ENCODE results near the gene CYLC2.

Gene CYLC2

GRCh38 chr9:102995033-102995432, at the start of gene CYLC2:
TSS of gene CYLC2 (plus strand) at chr9:102995333. CDS start at chr9:102995381, 48 bp downstream.
- TF ChIP-seq CTCF (IDR thresholded peaks at IDR 0.05): no peak
- Histone ChIP-seq H3K4me3 (no peak within 1 kb of the TSS), H3K27ac (no peak within 1 kb of the TSS)
- no peak for DNase-seq (ENCODE audit: low spot score)

- Histone ChIP-seq H3K27ac (no peak overlapping the region), H3K4me3 (no peak overlapping the region)
- no peak for TF ChIP-seq CTCF (IDR thresholded peaks at IDR 0.05)
- DNase-seq (ENCODE audit: low spot score): no peak
Observed at GRCh38 chr9:102950346-102950745, 44.8 kb upstream of the CYLC2 start.

DNA sequence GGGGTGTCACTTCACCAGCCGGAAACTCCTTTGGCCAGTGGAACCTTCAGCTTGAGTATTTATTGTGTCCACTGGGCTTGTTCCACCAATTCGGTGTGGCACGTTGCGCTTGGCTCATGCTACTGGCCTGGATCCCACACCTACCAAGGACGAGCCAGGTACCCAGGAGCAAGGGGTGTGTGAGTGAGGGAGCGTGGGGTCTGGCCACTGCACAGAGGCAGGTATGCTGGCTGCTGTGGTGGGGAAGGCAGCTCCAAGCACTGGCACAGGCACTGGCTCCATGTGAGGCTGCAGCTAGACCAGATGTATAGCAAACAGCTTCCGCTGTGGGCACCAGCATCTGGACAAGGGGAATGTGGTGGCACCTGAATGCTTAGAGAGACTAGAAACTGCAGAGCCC, 28.1 kb upstream of the CYLC2 start:
- Histone ChIP-seq H3K27ac (no peak overlapping the region), H3K4me3 (no peak overlapping the region)
- no peak for TF ChIP-seq CTCF (IDR thresholded peaks at IDR 0.05)
- DNase-seq (ENCODE audit: low spot score): no peak

DNA sequence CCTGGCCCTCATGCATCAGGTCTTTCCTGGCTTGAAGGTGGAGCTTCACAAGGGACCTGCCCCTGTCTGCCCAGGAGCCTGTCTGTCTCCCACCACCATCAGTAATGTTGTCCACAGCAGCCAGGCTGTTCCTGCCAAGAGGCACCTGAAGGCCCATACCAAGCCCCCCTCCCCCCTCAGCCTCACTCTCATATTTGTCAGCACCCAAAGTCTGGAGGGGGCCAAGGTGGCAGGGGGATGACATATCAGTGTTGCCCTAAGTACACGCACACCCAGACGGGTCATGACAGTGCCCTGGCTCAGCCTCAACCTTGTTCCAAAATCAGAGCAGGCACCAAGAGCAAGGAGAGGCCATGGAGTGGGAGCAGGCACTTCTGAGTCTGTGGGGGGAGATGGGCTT, 27.2 kb upstream of the CYLC2 start:
- DNase-seq (ENCODE audit: low spot score): no peak
- TF ChIP-seq CTCF (IDR thresholded peaks at IDR 0.05): no peak
- H3K4me3 ChIP-seq: no peak overlapping the region
- H3K27ac ChIP-seq: no peak overlapping the region

DNA sequence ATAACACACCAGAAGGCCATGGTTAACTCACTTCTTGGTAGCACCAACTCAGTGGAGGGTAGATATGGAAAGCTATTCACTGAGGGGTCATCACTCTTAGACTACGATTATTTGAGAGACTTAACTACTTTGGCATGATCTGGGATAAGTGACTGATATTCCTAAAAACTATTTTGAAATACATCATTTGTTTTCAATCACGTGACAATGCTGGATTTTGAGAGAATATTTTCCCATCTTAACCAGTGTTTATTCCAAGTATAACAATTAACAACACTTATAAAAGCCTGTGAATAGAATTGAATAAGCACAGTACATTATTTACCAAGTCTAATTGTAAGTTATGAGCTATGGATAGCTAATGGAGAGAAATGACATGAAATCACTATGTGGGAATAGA, 22.4 kb upstream of the CYLC2 start:
- Histone ChIP-seq H3K4me3 (no peak overlapping the region), H3K27ac (no peak overlapping the region)
- DNase-seq (ENCODE audit: low spot score): no peak
- TF ChIP-seq CTCF (IDR thresholded peaks at IDR 0.05): no peak

DNA sequence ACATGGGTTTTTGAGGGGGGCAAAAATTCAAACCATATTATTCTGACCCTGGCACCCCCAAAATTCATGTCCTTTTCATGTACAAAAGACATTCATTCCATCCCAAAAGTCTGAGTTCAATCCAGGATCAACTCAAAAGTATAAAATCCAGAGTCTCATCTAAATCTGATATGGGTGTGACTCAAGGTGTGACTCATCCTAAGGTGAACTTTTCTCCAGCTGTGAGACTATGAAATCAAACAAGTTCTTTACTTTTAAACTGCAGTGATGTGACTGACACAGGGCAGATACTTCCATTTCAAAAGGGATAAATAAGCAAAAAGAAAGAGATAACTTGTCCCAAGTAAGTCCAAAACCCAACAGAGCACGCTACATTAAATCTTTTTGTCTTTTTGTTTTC, 20.6 kb upstream of the CYLC2 start:
- no peak overlapping the region for H3K27ac ChIP-seq
- TF ChIP-seq CTCF (IDR thresholded peaks at IDR 0.05): no peak
- no peak overlapping the region for H3K4me3 ChIP-seq
- DNase-seq (ENCODE audit: low spot score): no peak

DNA sequence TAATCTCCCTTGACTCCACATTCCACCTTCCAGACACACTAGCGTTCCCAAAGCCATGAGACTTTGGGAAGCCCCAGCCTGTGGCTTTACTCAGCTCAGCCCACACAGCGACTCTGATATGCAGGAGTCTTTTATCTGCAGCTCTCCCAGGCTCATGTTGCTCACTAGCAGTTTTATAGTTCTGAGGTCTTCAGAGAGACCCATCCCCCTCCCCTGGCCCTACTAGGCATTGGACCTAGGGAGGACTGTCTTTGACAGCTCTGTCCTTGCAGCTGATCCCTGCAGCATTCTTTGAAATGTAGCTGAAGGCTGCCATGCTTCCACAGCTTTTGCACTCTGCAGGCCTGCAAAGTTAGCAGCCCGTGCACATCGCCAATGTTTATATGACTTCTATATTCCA, 19.9 kb upstream of the CYLC2 start:
- DNase-seq (ENCODE audit: low spot score): no peak
- TF ChIP-seq CTCF (IDR thresholded peaks at IDR 0.05): no peak
- no peak overlapping the region for H3K4me3 ChIP-seq
- H3K27ac ChIP-seq: no peak overlapping the region
